Lower leg skin (tissue), 4 donors: ENCODE measurements around the gene RIMS1. TPM values are rescaled to one million over a fixed set of nuclear protein-coding genes. Genes with fewer than 3 reads are reported as not detected.

ENCODE experiments used
- DNase-seq, 2 donors: peaks; one replicate each; pipeline ENCODE4 v3.0.0-alpha.2; 2019; ENCODE audit warnings: low spot score in 2 of 2
- H3K4me3 ChIP-seq: fragments of 200-600 bp; sonication (generic); 2 replicates; pipeline ENCODE4 v1.5.1; 2017; ENCODE audit warnings: mild to moderate bottlenecking, low read depth; ENCODE audit not compliant: poor library complexity, severe bottlenecking
- POLR2A ChIP-seq, 2 donors: fragments of 450-650 bp; IDR thresholded peaks; one replicate each; pipeline ENCODE4 v1.6.1; 2016 to 2017; ENCODE audit warnings: antibody characterized with exemption in 2 of 2, mild to moderate bottlenecking in 1 of 2, moderate library complexity in 1 of 2
- WGBS, 2 donors: methylation state at CpG; one replicate each; pipeline ENCODE4 v1.1.5; 2018; 5-methylcytosine and 5-hydroxymethylcytosine counted together
- intact Hi-C: fragments of 100-400 bp; cut with DNase I; formaldehyde crosslinking; loops from one replicate; pipeline ENCODE4 v1.15.0; 2023; ENCODE audit warnings: low total_unique reads
- total RNA-seq, 4 donors: library from RNA; depleted of rRNA; stranded (reverse); fragments of >200 nt; gene quantifications; one replicate each; pipeline ENCODE4 v1.1.0, GENCODE V29; 2016
- TF ChIP-seq, protein P1 (sequence below), 3 donors: fragments of 450-650 bp; IDR thresholded peaks; one replicate each; pipeline ENCODE4 v1.5.1; 2016; ENCODE audit warnings: antibody characterized with exemption in 3 of 3, mild to moderate bottlenecking in 3 of 3, moderate library complexity in 2 of 3

Gene RIMS1
- total RNA-seq, 4 donors from 2014 or later: 1.3 to 9.4 (median 4.7) TPM

DNA sequence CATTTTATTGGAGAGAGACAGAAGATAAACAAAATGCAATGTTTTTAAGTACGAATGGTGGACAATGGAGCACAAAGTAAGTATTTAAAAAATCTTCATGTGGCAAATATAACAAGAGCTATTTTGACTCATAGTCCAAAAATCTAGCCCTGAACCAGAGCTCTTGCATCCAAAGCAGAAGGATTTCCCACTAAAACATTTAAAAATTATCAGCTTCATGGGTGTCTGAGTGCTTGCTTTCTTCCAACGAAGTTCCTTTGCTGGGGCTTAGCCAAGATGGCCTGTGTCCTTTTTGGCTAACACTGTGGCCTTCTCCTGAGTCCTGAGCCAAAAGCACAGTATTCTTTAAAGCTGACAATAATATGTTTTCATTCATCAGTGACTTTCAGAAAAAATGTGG lies 161.7 kb downstream of the RIMS1 start:
- intact Hi-C loops: no loop called here
- no peak overlapping the region for H3K4me3 ChIP-seq
- TF ChIP-seq, protein P1, sequence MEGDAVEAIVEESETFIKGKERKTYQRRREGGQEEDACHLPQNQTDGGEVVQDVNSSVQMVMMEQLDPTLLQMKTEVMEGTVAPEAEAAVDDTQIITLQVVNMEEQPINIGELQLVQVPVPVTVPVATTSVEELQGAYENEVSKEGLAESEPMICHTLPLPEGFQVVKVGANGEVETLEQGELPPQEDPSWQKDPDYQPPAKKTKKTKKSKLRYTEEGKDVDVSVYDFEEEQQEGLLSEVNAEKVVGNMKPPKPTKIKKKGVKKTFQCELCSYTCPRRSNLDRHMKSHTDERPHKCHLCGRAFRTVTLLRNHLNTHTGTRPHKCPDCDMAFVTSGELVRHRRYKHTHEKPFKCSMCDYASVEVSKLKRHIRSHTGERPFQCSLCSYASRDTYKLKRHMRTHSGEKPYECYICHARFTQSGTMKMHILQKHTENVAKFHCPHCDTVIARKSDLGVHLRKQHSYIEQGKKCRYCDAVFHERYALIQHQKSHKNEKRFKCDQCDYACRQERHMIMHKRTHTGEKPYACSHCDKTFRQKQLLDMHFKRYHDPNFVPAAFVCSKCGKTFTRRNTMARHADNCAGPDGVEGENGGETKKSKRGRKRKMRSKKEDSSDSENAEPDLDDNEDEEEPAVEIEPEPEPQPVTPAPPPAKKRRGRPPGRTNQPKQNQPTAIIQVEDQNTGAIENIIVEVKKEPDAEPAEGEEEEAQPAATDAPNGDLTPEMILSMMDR (IDR thresholded peaks at IDR 0.05): no peak
- TF ChIP-seq POLR2A (IDR thresholded peaks at IDR 0.05): no peak
- DNase-seq: no peak
- WGBS, 2 donors: 58 to 62% methylated on average over 2 of the region's 2 CpGs

DNA sequence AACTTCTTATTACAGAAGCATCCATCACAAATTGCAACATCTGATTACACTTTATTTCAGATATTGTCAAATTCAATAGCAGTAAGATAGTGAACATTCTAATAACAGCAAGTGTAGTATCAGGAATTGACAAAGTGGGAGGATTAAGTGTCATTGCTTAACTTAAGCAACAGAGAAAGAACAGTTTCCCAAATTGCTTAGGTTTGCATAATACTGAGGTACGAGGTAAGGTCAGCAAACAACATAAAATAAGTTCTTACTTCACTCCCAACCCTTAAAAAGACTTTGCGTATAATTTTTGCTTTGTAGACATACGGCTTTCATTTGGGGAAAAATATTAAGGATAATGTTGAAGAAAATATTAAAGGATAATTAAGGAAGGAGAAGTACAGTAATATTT lies 163.0 kb downstream of the RIMS1 start:
- DNase-seq: no peak
- TF ChIP-seq, protein P1 (IDR thresholded peaks at IDR 0.05): no peak
- TF ChIP-seq POLR2A (IDR thresholded peaks at IDR 0.05): no peak
- 81 to 83% methylated on average over 3 of the region's 3 CpGs for WGBS, 2 donors
- no peak overlapping the region for H3K4me3 ChIP-seq
- intact Hi-C loops: no loop called here

DNA sequence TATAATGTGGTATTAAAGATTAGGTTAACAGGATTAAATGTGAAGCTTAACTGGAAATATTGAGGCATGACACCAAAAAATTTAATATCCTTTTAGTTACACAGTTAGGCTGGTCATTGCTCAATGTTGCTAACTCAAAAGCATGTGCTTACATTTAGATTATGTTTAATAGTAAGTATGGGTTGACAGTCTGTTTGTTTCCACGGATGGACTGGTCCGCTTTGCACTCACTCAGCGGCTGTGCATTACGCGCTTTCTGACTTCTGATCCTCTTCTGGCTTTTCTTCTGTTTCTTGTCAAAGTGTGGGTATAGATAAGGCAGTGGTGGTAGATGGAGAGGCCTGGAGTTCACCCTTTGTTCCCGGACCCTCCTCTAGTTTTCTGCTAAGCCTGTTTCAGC lies 174.9 kb downstream of the RIMS1 start:
- H3K4me3 ChIP-seq: no peak overlapping the region
- no peak for DNase-seq
- TF ChIP-seq, protein P1 (IDR thresholded peaks at IDR 0.05): no peak
- TF ChIP-seq POLR2A (IDR thresholded peaks at IDR 0.05): no peak
- WGBS, 2 donors: 85 to 87% methylated on average over 6 of the region's 6 CpGs
- intact Hi-C loops: no loop called here

DNA sequence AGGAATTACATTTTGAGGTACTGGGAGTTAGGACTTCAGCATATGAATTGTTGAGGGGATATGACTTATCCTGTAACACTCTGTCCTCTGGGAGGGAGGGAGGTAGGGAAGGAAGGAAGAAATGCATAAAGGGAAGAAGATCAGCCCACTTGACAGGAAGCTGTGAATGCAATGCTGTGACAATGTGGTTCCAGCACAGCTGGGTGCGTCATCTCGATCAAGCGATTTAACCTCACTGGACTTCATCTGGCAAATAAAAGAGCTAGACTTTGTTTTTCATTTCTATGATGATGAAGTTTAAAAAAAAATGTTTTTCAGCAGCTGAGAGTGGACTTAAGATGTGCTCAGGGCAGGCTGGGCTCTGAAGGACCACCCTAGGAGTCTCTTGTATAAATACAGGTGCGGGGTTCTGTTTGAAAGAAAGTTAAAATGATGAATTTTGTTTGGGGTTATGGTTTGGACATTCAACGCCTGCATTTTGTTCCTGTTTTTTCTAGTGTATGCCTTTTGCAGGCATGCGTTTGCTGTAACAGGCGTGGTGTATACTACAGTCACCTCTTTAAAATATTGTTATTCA lies 178.1 kb downstream of the RIMS1 start:
- intact Hi-C loops: no loop called here
- H3K4me3 ChIP-seq: no peak overlapping the region
- DNase-seq: no peak
- TF ChIP-seq, protein P1 (IDR thresholded peaks at IDR 0.05): no peak
- 83 to 87% methylated on average over 7 of the region's 7 CpGs for WGBS, 2 donors

DNA sequence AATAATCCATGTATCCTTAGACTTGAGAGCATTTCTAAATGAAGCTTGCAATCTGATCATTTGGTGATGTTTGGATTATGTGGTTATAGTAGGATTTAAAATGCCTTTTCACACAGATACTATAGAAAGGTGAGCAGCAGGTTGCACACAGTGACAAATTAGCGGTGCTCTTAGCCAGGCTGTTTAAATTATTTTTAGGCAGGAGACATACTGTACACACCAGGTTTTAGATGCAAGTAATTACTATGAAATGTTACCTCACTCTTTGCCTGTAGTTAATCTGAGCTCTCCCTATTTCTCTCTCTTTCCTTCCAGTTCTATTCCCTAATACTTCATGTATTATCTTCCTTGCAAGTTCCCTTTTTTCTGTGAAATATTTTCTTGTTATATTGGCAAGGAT lies 191.7 kb downstream of the RIMS1 start:
- intact Hi-C loops: loop anchor here (10.0 kb wide), 1 partner anchor 543 kb away; no protein-coding TSS in a partner anchor
- H3K4me3 ChIP-seq: no peak overlapping the region
- WGBS, 2 donors: 79 to 90% methylated on average over 1 of the region's 1 CpG
- TF ChIP-seq, protein P1 (IDR thresholded peaks at IDR 0.05): no peak
- no peak for TF ChIP-seq POLR2A (IDR thresholded peaks at IDR 0.05)
- DNase-seq: no peak
